Esophagus muscularis mucosa (tissue), 4 donors: ENCODE results near the gene SOX8. TPM values are rescaled to one million over a fixed set of nuclear protein-coding genes. Genes with fewer than 3 reads are reported as not detected.

ENCODE experiments used
- DNase-seq: peaks from one replicate; pipeline ENCODE4 v3.0.0-alpha.2; 2017; ENCODE audit errors: extremely low spot score
- H3K27ac ChIP-seq, 4 donors: fragments of 200-600 bp; sonication (generic); replicated peaks in 1 of 4; 1 replicate in 3 of 4; 2 replicates in 1 of 4; pipeline ENCODE4 v1.5.1; 2016 to 2019; ENCODE audit warnings: mild to moderate bottlenecking in 1 of 4
- H3K27me3 ChIP-seq, 4 donors: fragments of 200-600 bp; sonication (generic); one replicate each; pipeline versions ENCODE4 v1.5.1 to v1.6.0; 2016 to 2019
- H3K36me3 ChIP-seq, 4 donors: fragments of 200-600 bp; sonication (generic); one replicate each; pipeline ENCODE4 v1.5.1; 2016 to 2019
- H3K4me1 ChIP-seq, 4 donors: fragments of 200-600 bp; sonication (generic); one replicate each; pipeline ENCODE4 v1.5.1; 2016 to 2019
- H3K4me3 ChIP-seq, 4 donors: fragments of 200-600 bp; sonication (generic); 1 replicate in 2 of 4; 2 replicates in 2 of 4; pipeline ENCODE4 v1.5.1; 2016 to 2019; ENCODE audit warnings: mild to moderate bottlenecking in 4 of 4, moderate library complexity in 1 of 4
- H3K9me3 ChIP-seq, 4 donors: fragments of 200-600 bp; sonication (generic); 1 replicate in 3 of 4; 2 replicates in 1 of 4; pipeline ENCODE4 v1.5.1; 2016 to 2019
- CTCF ChIP-seq, 3 experiments: fragments of 200-600 bp in 2 of 3; fragments of 450-650 bp in 1 of 3; sonication (generic) in 2 of 3; IDR thresholded peaks; one replicate each; pipeline ENCODE4 v1.5.1; 2017 to 2019; ENCODE audit warnings: antibody characterized with exemption in 3 of 3, mild to moderate bottlenecking in 2 of 3, moderate library complexity in 1 of 3
- EP300 ChIP-seq: sonication (generic); formaldehyde crosslinking; IDR thresholded peaks from one replicate; pipeline ENCODE4 v1.6.1; 2017; ENCODE audit warnings: antibody characterized with exemption
- POLR2A ChIP-seq: fragments of 450-650 bp; IDR thresholded peaks from one replicate; pipeline ENCODE4 v1.6.1; 2017; ENCODE audit warnings: antibody characterized with exemption, moderate library complexity, mild to moderate bottlenecking, low read depth
- POLR2AphosphoS5 ChIP-seq, 2 donors: sonication (generic); formaldehyde crosslinking; IDR thresholded peaks; one replicate each; pipeline ENCODE4 v1.6.1; 2017; ENCODE audit warnings: antibody characterized with exemption in 2 of 2
- WGBS: methylation state at CpG from one replicate; pipeline ENCODE4 v1.1.5; 2018; 5-methylcytosine and 5-hydroxymethylcytosine counted together
- intact Hi-C: fragments of 100-400 bp; cut with DNase I; formaldehyde crosslinking; loops from one replicate; pipeline ENCODE4 v1.15.1; 2023
- total RNA-seq, 4 donors: library from RNA; depleted of rRNA; stranded (reverse); fragments of >200 nt; gene quantifications; one replicate each; pipeline versions ENCODE4 v1.1.0 to v1.2.1, GENCODE V29; 2016

The SOX8 gene
- total RNA-seq, 4 donors from 2014 or later = 4.1 to 4.6 (median 4.3) TPM

- DNase-seq = no peak
- Histone ChIP-seq H3K27me3 (peaks cover 0 to 55% (median 4%) of the 10 kb centered on the region in 4 donors), H3K4me3 (no peak overlapping the region), H3K9me3 (peaks cover 0 to 7% (median 2%) of the 10 kb centered on the region in 4 donors), H3K36me3 (no peaks in the 10 kb centered on the region), H3K4me1 (peaks cover 9 to 27% (median 13%) of the 10 kb centered on the region in 4 donors), H3K27ac (no peak overlapping the region)
- intact Hi-C loops = no loop called here
- 71% methylated on average over 1 of the region's 11 CpGs for WGBS
- no peak for TF ChIP-seq POLR2A
- no peak for TF ChIP-seq EP300
- TF ChIP-seq POLR2AphosphoS5 (IDR thresholded peaks at IDR 0.05) = no peak
- no peak for TF ChIP-seq CTCF (IDR thresholded peaks at IDR 0.05)
Measured at GRCh38 chr16:1001096-1001495, 19.5 kb downstream of the SOX8 start.

DNA sequence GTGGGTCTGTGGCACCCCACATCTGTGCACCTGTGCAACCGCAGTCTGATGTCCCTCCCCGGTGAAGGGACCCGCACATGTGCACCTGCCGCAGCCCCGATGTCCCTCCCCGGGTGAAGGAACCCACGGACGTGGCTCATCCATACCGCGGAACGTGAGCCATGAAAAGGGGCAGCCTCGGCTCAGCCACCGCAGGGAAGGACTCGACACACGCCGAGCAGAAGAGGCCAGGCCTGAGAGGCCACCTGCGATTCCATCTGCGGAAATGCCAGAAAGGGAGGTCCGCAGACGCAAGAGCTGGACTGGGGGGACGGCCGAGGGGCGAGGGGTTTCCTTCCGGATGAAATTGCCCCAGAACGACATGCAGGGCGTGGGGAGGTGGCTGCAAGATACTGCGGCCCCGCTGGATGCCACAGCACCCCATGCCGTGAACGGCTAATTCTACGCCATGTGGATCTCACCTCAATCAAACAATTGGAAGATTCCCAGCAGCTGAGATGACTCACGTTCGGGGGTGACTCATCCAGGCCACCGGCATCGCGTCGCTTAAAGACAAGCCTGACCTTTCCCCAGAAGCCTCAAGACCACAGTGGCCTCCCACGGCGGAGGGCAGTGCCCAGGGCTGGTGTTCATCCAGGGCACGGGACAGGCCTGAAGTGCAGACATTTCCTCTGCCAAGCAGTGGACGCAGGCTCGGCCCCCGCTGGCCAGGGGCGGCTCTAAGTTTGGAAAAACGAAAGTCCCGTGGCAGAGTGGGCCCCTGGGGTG is 21.0 kb downstream of the SOX8 start:
- intact Hi-C loops = no loop called here
- WGBS = 64% methylated on average over 32 of the region's 46 CpGs
- TF ChIP-seq EP300 (no peak), POLR2A (no peak), CTCF (IDR thresholded peaks at IDR 0.05) (no peak), POLR2AphosphoS5 (IDR thresholded peaks at IDR 0.05) (peak; percentile 12 to 25)
- Histone ChIP-seq H3K27ac (no peak overlapping the region), H3K36me3 (no peaks in the 10 kb centered on the region), H3K4me1 (peaks cover 3 to 20% (median 13%) of the 10 kb centered on the region in 4 donors), H3K4me3 (peak overlapping the region in 2 of 4 donors; percentile 14 to 30), H3K9me3 (no peaks in the 10 kb centered on the region), H3K27me3 (peaks cover 0 to 51% (median 4%) of the 10 kb centered on the region in 4 donors)
- DNase-seq = no peak

DNA sequence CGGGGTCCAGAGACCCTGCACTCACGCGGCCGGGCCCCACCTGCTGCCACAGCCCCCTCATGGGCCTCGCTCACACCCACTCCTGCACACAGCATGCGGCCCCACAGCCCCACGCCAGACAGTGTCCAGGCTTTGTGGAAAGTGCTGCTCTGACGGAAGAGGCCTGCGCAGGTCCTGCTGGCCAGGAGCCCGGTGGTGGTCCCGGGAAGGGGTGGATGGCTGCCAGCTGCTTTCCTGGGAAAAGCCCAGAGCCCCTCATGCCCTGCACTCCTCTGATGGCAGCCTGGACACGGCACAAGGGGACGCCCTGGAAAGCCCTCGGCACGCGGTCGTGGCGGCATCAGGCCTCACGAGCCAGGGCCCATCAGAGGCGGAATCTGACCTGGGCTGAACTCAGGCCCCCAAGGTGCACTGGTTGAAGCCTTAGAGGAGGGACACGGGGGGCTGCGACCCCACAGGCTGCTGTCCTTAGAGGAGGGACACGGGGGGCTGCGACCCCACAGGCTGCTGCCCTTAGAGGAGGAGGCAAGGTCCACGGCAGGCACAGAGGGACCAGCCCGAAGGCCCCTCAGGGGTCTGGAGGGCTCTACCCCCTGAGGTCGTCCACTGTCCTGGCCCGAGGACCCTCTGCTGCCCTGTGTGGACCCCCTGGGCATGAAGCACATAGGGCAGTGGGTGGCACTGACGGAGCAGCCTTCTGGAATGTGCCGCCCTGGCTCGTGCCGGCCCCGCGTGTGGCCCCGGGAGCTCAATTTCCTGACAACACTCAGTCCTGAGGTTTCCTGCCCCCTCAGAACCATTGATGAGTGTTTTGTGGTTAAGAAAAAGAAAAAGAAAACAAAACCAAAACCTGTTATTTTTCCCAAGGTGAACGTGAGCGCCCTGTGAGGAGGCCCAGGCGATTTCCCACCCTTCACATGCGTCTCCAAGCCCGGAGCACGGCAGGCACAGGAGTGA is 22.1 kb downstream of the SOX8 start:
- Histone ChIP-seq H3K27ac (no peak overlapping the region), H3K9me3 (no peaks in the 10 kb centered on the region), H3K27me3 (peaks cover 0 to 51% (median 2%) of the 10 kb centered on the region in 4 donors), H3K4me3 (no peak overlapping the region), H3K4me1 (peaks cover 0 to 18% (median 13%) of the 10 kb centered on the region in 4 donors), H3K36me3 (no peaks in the 10 kb centered on the region)
- TF ChIP-seq POLR2A (no peak), EP300 (no peak), POLR2AphosphoS5 (IDR thresholded peaks at IDR 0.05) (no peak), CTCF (IDR thresholded peaks at IDR 0.05) (no peak)
- DNase-seq = no peak
- intact Hi-C loops = no loop called here
- 78% methylated on average over 27 of the region's 41 CpGs for WGBS

DNA sequence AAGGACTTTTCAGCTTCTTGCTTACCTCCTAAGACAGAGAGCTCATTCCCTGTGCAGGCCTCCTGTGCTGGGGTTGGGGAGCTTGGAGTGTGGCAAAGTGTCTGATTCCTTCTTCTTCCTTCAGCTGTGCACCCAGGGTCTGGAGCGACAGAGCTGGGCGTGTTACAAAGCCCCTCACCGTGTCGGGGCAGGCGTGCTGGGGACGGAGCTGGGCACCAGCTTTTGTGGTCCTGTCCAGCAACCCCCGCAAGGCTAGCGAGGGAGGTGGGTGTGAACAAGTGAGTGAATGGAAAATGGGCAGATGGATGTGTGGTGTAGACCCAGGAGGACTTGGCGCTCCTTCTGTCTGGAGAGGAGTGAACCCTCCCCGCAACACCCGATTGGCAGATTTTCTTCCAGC is 23.7 kb downstream of the SOX8 start:
- intact Hi-C loops = no loop called here
- no peaks in the 10 kb centered on the region for H3K36me3 ChIP-seq
- no peak for DNase-seq
- H3K4me3 ChIP-seq = no peak overlapping the region
- H3K9me3 ChIP-seq = no peaks in the 10 kb centered on the region
- no peak overlapping the region for H3K27ac ChIP-seq
- peaks cover 0 to 18% (median 13%) of the 10 kb centered on the region in 4 donors for H3K4me1 ChIP-seq
- WGBS = 86% methylated on average over 9 of the region's 11 CpGs
- peaks cover 0 to 52% (median 0%) of the 10 kb centered on the region in 4 donors for H3K27me3 ChIP-seq
- TF ChIP-seq EP300 (no peak), POLR2AphosphoS5 (IDR thresholded peaks at IDR 0.05) (no peak), POLR2A (no peak), CTCF (IDR thresholded peaks at IDR 0.05) (no peak)
